NCI-H128 (cell line): ENCODE data around the gene GKN2.
"Not testable (repeated sequence)": the region's sequence is repeated elsewhere in the genome, so short reads cannot be mapped to it uniquely, and the experiment has no call there.

ENCODE experiments used
- DNase-seq: peaks from one replicate; lab custom pipeline; 2025; ENCODE audit not compliant: unreplicated experiment; lab: John Stamatoyannopoulos, UW

GKN2 gene

DNA sequence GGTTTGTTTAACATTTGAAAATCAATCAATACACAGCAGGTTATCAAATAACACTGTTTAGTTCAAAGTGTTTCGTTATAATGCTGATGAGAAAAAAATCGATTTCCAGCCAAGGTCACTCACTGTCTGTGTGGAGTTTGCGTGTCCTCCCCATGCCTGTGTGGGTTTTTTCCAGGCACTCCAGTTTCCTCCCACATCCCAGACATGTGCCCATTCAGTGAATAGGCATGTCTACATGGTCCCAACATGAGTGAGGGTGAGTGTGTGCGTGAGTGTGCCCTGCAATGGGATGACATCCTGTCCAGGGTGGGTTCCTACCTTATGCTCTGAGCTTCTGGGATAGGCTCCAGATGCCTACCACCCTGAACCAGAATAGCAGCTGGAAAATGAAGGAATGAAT lies 8.7 kb upstream of the GKN2 start:
- DNase-seq: no peak

DNA sequence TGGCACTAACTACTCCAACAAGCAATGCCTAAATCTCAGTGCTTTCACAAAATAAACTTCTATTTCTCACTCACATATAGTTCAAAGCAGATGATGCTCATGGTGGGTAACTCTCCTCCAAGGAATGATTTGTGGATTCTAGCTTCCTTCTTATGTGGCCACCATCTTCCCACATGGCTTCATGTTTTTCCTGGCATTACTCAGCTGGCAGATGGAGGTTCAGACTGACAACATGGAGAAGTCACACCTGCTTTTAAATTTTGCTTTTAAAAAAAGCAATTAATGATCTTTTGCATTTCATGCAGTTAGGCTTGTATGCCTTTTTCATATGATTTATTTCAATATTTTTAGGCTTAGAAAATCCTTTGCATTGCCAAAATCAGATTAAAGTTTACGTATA lies 6.3 kb upstream of the GKN2 start:
- no peak for DNase-seq

DNA sequence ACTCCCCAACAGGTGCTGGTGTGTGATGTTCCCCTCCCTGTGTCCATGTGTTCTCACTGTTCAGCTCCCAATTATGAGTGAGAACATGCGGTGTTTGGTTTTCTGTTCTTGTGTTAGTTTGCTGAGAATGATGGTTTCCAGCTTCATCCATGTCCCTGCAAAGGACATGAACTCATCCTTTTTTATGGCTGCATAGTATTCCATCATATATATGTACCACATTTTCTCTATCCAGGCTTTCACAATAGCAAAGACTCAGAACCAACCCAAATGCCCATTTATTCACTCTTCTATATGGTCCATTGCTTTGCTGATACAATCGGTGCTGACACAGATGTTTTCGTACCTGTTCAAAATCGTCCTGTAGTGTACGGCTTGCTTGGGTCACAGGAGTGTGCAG lies 2.7 kb upstream of the GKN2 start:
- not testable (repeated sequence) for DNase-seq

DNA sequence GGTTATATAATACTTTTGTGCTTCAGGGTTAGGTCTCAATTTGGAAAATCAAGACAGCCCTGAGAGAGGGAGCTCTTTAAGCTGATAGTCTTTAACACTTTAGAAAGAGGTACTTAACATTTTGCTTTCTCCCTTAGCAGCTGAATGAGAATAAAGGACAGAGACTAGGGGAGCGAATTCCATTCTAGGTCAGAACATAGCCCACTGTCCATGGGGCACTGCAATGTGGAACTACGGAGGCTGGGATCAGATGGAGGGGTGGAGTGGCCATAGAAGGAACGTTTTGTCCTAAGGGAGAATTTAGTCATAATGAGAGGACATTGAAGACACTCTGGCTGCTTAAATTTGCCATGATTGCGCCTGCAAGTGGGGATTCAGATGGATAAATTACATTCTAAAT lies 794 bp downstream of the GKN2 start:
- DNase-seq: no peak

DNA sequence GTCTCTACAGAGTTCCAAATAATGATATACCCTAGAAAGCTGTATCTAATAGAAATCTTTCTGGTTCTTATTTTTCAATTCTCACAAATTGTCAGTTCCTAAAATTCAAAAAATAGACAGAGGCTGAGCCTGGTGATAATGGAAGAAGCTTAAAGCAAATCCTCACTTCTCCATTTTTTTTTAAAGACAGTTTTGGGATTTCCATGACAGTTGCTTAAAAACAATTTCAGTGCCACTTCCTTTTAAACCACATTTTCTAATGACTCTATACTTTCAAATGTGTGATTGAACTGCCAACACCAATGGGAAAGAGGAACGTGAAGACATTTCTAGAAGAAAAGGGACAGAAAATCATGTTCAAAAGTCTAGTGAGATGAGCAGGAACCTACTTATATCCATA lies 4.0 kb downstream of the GKN2 start:
- DNase-seq: no peak

DNA sequence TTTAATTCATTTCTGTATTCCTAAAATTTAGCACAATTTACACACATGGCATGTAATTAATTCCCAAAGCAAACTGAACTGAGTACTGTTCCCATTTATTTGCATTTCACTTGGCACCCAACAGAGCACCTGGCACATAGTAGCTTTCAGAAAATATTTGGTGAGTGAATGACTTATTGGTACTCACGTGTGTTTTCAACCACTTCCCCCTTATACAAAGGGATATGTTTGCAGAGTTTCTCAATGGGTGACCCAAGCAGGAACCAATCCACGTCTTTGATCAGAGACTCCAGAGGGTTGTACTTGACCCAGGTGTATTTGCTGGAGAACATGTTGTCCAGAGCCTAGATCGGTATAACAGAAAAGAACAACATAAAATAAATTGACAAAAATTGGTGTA lies 6.6 kb downstream of the GKN2 start:
- no peak for DNase-seq

DNA sequence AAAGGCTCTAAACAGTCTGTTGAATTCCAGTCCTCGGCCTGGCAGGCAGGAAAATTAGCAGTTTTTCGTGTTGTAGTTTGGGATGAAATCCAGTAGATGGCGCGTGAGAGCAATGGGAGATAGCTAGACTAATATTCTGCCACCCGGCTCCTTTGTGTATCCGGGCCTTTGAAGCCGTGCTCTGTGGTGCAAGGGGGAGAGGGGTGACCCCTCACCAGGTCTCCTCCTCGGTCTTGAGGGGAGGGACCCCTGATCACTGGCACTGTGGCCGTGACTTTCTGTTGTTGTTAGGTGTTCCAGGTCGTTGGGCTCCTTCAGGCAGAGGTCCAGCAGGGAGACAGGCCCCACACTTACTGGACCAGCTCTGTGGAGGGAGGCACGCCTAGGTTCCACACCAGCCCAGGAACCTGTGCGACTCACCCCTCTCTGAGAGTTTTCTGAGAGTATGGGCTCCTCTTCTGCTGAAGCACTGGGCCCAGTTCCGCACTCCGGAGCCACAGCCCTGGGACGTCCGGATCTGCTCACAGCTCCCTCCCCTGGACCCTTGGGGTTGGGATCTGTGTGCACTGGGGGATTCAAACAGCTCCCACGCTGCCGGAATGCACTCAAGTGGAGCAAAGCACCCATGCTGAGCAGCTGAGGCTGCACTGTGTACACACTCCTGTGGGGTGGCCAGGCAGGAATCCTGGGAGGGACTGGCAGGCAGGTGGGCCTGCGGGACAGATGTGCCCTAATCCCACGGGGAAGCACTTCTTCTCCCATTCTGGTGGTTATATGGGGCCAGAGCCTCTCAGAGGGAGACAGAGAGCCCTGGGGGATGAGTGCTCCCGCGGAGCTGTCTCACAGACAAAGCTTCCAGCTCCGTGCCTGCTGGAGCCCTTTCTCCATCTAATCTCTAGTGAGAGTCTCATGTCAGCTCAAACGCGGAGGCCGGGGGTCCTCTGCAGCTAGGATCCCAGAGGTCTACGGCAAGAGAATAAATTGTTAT lies 8.8 kb downstream of the GKN2 start:
- peak; percentile 49 for DNase-seq

DNA sequence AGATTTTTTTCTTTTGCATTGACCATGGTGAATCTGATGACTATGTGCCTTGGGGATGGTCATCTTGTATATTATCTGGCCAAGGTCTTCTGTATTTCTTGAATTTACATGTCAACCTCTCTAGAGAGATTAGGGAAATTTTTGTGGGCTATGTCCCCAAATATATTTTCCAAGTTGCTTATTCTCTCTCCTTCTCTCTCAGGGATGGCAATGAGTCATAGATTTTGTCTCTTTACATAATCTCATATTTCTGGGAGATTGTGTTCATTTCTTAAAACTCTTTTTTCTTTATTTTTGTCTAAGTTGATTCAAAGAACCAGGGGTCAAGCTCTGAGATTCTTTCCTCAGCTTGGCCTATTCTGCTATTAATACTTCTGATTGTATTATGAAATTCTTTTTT lies 9.9 kb downstream of the GKN2 start:
- no peak for DNase-seq

DNA sequence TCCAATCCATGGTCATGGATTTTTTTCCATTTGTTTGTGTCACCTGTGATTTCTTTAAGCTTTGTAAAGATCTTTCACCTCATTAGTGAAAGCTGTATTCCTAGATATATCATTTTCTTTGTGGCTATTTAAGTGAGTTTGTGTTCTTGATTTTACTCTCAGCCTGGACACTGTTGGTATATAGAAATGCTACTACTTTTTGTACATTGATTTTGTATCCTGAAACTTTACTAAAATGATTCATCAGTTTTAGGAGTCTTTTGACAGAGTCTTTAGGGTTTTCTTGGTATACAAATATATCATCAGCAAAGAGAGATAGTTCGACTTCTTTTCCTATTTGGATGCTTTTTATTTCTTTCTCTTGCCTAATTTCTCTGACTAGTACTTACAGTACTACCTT lies 12.3 kb downstream of the GKN2 start:
- DNase-seq: no peak

DNA sequence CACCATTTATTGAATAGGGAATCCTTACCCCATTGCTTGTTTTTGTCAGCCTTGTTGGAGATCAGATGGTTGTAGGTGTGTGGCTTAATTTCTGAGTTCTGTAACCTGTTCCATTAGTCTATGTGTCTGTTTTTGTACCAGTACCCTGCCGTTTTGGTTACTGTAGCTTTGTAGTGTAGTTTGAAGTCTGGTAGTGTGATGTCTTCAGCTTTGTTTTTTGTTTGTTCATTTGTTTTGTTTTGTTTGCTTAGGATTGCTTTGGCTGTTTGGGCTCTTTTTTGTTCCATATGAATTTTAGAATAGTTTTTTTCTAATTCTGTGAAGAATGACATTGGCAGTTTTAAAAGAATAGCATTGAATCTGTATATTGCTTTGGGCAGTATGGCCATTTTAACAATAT lies 12.7 kb downstream of the GKN2 start:
- no peak for DNase-seq

DNA sequence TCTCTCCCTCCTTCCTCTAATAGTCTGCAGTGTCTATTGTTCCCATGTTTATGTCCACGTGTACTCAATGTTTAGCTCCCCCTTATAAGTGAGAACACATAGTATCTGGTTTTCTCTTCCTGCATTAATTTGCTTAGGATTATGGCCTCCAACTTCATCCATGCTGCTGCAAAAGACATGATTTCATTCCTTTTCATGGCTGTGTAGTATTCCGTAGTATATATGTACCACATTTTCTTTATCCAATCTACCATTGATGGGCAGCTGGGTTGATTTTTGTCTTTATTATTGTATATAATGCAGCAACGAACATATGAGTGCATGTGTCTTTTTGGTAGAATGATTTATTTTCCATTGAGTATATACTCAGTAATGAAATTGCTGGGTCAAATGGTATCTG lies 13.8 kb downstream of the GKN2 start:
- DNase-seq: no peak

DNA sequence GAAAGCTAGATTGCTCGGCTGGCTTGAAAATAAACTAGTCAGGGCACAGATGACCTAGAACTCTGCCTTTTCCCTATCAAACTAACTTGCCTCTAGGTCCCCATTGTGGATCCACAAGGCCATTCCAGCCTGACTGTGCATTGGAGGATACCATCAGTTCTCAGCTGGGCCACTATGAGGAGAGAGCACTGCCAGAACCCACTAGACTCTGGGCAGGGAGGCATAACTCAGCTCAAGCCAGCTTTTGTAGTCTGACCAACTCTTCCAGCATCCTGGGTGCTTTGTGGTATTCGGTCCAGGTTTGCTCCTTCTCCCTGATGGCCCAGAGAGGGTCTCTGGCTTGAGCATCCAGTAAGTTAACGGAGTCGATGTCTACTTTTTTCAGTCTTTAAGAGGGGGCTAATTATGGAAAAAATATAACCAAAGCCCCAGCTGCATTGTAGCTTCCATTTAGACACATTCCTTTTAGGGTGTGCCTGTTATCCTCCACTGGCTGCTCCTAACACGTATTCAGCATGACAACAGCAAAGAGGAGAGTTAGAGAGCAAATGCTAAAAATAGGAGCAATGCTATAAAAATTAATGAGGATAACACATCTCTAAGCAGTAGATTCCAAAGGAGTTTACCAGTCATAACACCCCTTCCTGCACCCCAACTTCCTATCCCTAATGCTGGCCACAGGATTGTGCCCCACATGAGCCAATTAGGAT lies 15.2 kb downstream of the GKN2 start:
- no peak for DNase-seq

DNA sequence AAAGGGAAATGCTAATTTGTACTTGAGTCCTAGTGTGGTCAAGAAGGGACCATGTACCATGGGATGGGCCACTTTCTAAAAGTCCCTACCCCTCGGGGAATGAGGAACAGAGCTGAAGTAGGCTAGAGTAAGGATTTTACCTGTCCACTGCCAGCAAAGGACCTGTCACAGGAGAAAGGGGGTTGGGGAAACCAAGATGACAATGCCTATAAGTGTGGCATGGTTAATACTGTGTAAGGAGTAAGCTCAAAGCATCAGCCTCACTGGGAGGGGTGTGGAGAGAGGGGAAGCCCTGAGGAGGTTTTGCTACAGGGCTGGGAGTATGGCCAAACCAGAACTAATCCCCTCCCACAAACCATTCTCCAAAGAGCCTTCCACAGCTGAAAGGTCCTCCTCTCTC lies 15.8 kb downstream of the GKN2 start:
- no peak for DNase-seq

DNA sequence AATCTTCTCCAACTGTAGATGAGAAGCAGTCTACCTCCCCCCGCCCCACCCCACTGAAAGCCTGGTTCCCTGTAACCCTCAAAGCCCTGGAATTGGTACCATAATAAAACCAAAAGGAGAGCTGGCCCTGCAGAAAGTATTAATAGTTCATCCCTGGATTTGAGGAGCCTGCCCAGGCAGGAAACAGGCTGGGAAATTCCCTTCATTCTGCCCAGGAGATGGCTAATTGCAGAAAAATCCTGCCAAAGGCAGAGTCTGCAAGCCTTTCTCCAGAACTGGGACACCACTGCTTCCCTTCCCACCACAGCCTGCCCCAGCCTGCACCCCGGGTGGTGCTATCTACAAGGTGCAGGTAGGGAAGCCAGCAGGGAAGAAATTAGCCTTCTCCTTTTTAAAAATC lies 16.3 kb downstream of the GKN2 start:
- DNase-seq: no peak

DNA sequence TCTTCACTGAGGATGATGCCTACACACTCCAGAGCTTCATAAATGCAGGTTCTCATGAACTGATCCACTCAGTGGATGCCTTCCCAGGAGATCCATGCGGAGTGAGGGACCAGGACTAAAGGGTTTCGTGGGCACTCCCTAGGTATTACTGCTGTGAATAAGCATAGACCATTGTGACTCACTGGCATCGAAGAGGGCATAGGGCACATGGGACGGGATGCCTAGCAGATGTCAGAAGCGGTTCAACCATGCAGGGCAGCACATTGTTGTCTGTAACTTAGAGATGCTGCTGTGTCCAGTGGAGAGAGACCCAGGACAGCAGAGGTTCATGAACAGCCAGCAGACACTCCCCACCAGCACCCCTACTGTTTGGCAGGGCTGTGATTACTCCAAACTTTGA lies 17.2 kb downstream of the GKN2 start:
- no peak for DNase-seq

DNA sequence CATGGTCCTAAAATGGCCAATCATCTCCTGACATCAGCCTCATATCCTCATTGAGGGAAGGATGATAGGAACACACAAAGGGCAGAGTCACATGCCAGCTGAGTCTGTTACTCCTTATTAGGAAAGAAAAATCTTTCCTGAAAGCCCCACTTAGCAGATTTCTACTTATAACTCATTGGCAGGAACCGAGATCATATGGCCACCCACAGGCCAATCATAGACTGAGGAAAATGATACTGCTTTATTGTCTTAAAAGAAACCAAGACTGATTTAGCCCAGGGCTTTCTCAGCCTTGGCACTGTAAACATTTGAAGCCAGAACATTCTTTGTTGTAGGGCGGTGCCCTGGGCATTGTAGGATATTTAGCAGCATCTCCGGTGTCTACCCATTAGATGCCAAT lies 18.7 kb downstream of the GKN2 start:
- DNase-seq: no peak

DNA sequence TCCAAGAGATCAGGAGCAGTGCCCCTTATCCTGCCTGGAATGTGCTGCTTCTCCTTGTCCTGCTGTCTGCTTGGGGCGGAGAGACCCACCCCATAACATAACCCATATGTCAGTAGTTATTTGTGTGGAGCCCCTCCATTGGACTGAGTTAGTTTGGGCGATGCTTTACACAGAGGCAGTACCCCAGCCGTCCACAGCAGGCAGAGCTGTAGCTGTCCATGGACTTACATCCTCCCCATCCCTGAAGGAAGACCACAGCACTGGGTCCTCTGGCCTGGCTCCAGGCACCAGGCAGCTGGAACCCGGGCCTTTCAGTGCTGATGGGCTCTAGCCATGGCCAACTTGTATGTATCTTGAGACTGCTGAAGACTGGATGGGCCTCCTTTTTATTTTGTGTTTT lies 20.3 kb downstream of the GKN2 start:
- no peak for DNase-seq

DNA sequence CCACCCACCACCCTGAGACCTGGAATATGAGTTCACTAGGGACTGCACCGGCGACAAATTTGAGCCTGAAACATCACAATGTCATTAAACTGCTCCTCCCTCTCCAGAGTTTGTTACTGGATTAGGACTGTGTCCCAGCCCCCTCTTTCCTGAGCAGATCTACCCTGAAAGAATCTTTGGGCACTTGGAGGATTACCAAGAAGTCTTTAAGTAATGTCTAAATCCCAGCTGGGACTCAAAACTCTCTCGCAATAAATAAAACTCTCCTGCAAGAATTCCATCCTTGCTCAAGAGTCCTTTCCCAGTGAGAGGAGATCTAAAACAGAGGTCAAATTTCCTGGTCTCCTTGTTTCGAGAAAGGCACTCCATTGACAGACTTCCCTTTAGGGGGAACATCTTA lies 20.9 kb downstream of the GKN2 start:
- no peak for DNase-seq

DNA sequence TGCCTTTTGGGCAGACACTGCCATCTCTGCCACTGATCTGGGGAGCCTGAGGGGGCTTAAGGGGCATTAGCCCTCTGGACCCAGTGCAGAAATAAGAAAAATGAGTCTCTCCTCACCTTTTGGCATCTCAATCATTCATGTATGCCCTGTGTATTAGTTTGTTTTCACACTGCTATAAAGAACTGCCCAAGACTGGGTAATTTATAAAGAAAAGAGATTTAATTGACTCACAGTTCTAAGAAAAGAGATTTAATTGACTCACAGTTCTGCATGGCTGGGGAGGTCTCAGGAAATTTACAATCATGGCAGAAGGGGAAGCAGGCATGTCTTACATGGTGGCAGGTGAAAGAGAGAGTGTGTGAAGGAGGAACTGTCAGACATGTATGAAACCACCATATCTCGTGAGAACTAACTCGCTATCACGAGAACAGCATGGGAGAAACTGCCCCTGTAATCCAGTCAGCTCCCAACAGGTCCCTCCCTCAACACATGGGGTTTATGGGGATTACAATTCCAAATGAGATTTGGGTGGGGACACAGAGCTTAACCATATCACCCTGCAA lies 21.5 kb downstream of the GKN2 start:
- no peak for DNase-seq

DNA sequence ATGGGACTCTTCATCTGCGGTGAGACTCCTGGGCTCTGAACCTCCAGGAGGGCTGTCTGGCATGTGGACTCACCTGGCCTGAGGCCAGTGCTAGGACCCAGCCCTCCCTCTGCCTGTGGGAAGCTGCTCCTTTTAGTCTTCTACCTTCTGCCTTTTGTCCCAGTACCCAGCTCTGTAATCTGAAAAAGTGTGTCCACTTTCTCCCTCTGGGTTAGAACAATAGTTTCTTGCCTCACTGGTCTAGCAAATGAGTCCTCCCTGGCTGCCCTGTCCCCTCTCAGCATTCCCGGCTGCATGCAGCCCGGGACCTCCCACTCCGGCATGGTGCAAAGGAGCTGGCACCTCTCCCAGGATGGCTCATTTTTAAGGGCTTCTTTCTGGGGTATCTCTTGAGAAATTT lies 25.9 kb downstream of the GKN2 start:
- no peak for DNase-seq

DNA sequence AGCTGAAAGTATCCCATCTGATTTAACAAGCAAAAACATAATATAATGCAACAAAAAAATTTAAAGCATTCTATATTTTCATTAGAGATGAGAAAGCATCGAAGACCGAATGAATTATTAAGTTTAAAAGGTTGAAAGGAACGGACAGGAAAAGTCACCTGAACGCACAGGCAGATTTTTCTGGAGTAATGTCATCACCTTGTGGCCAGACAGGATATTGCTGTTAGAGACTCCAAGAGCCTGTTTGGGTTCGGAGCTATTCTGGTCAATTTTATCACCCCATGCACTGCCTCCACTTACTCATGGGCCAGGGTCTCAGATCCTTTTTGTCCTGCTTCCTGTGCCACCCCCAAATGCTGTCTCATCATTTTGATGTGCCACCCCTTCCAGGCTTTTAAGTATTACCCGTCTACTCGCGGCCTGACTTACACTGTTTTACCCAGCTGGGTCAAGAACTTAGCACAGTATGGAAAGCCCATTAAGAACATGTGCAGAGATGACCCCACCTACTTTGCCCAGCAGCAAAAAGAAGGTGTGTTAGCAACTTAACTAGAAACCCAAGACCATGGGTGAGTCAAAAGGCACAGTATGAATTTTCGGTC lies 27.3 kb downstream of the GKN2 start:
- DNase-seq: peak; percentile 17

DNA sequence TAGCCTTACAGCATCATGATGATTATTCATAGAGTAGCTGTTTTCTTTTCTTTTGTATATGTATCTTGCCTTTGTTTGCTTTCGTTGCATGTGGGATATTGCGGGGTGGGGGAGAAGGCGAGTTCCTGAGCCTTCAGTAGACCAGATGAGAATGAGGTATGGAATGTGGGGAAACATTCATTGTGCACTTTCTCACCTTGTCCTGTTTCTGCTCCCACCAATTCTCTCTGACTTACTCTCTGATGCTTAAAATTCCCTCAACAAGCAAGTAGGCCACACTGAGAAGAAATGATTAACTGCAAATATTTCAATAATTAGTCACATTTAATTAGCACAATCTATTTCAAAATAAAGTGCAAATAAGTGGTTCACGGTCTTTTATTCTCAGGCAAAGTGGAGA lies 31.0 kb downstream of the GKN2 start:
- DNase-seq: no peak
